ENCODE data around the gene REG4. TPM values are rescaled to one million over a fixed set of nuclear protein-coding genes. Genes with fewer than 3 reads are reported as not detected.

Gene REG4
- total RNA-seq, 4 donors from 2014 or later: not detected

DNA sequence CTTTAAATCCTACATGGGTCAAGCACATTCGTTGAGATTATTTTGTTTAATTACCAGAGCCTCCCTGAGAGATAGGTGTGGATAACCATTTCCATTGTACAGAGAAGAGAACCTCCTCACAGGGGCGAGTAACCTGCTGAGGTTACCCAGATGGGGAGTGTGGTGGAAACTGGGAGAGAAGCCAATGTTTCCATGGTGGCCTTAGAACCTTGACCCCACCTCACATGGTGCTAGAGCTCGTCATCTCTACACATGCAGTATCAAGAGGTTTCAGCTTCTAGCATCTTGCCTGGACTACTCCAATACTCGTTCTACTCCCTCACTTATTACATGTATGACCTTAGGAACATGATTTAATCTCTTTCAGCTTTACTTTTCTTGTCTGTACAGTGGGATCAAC, 4.8 kb downstream of the REG4 start:
- TF ChIP-seq CTCF (IDR thresholded peaks at IDR 0.05; ENCODE audit: low read depth): no peak

DNA sequence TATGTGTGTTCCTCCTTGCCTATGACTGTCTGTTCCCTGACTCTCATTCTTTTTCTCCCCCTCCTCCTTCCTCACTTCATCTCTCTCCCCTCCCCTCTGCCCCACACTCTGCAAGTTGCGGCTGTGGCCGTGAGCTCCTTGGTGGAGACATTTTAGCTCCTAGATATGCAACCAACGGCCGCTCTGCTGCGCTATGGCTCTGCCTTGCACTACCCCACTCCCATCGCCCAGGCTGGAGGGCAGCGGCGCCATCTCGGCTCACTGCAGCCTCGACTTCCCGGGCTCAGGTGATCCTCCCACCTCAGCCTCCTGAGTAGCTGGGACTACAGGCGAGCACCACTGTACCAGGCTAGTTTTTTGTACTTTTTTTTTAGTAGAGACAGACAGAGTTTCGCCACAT, 5.5 kb downstream of the REG4 start:
- TF ChIP-seq CTCF (IDR thresholded peaks at IDR 0.05; ENCODE audit: low read depth): no peak

GRCh38 chr1:119805247-119805646, 6.0 kb downstream of the REG4 start:
- no peak for TF ChIP-seq CTCF (IDR thresholded peaks at IDR 0.05; ENCODE audit: low read depth)

DNA sequence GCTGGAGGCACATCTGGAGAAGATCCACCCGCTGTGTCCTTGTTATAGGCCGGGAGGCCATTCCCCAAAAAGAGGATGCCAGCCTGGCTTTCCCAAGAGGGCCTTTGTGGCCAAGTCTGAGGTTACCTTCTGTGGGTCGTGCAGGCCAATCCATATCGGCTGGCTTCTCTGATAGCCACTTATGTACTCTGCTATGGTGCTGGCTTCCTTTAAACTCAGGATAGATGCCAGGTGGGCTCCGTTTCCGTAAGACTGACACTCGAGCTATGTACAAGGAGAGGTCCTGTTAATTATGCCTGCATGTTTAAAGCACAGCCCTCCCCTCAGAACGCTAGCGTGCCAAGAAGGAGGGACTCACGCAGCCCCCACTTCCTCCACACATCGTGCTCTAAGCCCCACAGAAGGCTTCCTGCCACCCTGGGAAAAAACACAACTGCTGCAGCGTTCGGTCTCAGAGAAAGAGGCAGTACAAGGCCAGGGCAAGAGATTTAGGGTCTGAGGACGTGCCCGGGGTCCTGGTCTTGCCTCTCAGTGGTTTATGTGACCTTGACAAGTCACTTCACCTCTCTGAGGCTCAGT, 11.6 kb downstream of the REG4 start:
- no peak for TF ChIP-seq CTCF (IDR thresholded peaks at IDR 0.05; ENCODE audit: low read depth)

DNA sequence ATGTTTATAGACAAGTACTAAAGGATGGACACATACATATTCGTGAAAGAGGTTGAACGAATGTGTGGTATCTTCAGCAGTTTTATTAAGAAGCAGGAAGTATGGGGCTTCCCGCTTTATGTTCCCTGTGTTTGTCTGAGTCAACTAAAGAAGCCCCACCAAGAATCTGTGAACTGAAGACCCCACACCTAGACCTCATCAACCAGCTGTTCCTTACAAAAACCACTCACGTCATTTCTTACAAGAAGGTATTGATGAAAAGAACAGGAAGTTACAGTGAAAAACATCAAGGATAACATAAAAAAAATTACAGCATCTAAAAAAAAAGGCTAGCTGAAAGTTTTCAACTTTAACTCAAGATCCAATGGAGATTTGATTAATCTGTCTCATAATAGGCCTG, 12.3 kb downstream of the REG4 start:
- TF ChIP-seq CTCF (IDR thresholded peaks at IDR 0.05; ENCODE audit: low read depth): no peak

DNA sequence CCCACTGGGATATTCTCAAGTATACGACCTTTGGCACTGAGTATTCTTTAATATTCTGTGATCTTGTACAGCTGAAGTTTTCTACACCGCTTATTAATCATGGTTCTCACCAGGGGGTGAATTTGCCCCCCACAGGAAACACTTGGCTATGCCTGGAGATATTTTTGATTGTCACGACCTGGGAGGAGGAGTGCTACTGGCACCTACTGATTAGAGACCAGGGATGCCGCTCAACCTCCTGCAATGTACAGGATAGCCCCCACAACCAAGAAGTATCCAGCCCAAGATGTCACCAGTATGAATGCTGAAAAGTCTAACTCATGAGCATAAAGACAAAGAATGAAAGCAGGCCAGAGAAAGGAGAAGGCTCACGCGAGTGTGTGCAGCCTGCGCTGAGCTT, 13.7 kb downstream of the REG4 start:
- no peak for TF ChIP-seq CTCF (IDR thresholded peaks at IDR 0.05; ENCODE audit: low read depth)

DNA sequence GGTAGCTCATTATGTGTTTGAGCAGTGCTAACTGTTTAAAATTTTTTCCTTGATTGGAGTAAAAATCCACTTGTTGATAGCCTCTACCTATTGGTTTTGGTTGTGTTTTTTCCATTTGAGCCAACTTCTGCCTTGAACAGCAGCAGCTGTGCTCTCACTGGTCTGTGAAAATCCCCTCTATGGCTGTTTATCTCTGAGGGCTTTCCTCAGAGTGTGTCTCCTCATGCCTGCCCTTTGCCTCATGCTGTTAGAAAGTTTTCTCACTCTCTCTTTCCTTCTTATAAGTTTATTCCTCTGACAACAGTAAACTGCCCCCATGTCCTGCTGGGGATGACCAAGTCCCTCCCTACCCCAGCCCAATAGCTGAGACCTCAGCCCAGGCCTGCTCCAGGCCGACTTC, 14.1 kb downstream of the REG4 start:
- no peak for TF ChIP-seq CTCF (IDR thresholded peaks at IDR 0.05; ENCODE audit: low read depth)
